Ovary (tissue), 3 donors: ENCODE data around the gene ZMYND11.

Source experiments
- POLR2A ChIP-seq: fragments of 450-650 bp; IDR thresholded peaks from one replicate; pipeline ENCODE4 v1.6.1; 2017; ENCODE audit warnings: antibody characterized with exemption, mild to moderate bottlenecking, moderate library complexity
- TF ChIP-seq, protein P1 (sequence below), 3 donors: fragments of 450-650 bp in 2 of 3; fragments of 200-600 bp in 1 of 3; IDR thresholded peaks; one replicate each; pipeline versions ENCODE4 v1.5.1 to v1.8.0; 2016 to 2022; ENCODE audit warnings: antibody characterized with exemption in 3 of 3, mild to moderate bottlenecking in 1 of 3
- donor health status: DM: no; HTN: no; CAD: no.

GRCh38 chr10:152915-153314, 17.7 kb downstream of the ZMYND11 start:
- TF ChIP-seq, protein P1, sequence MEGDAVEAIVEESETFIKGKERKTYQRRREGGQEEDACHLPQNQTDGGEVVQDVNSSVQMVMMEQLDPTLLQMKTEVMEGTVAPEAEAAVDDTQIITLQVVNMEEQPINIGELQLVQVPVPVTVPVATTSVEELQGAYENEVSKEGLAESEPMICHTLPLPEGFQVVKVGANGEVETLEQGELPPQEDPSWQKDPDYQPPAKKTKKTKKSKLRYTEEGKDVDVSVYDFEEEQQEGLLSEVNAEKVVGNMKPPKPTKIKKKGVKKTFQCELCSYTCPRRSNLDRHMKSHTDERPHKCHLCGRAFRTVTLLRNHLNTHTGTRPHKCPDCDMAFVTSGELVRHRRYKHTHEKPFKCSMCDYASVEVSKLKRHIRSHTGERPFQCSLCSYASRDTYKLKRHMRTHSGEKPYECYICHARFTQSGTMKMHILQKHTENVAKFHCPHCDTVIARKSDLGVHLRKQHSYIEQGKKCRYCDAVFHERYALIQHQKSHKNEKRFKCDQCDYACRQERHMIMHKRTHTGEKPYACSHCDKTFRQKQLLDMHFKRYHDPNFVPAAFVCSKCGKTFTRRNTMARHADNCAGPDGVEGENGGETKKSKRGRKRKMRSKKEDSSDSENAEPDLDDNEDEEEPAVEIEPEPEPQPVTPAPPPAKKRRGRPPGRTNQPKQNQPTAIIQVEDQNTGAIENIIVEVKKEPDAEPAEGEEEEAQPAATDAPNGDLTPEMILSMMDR (IDR thresholded peaks at IDR 0.05) = no peak
- TF ChIP-seq POLR2A = no peak
